CD14-positive monocyte (primary cell): Measurements from ENCODE around the gene ABI2. TPM values are rescaled to one million over a fixed set of nuclear protein-coding genes. Genes with fewer than 3 reads are reported as not detected.

Experiments used
- DNase-seq, 3 donors: peaks; one replicate each; pipeline ENCODE4 v3.0.0-alpha.2; 2011 to 2022
- H2AFZ ChIP-seq: 2 replicates; pipeline ENCODE4 v1.6.0; 2012; ENCODE audit warnings: mild to moderate bottlenecking, low read depth, low read length, inconsistent platforms; ENCODE audit not compliant: insufficient read depth, poor library complexity, severe bottlenecking
- H3K27ac ChIP-seq, 2 donors: 1 replicate in 1 of 2; 2 replicates in 1 of 2; pipeline ENCODE4 v1.5.1; 2012 to 2013; ENCODE audit warnings: low read length in 2 of 2, control low read depth in 1 of 2, inconsistent platforms in 1 of 2, low read depth in 1 of 2, mild to moderate bottlenecking in 1 of 2
- H3K27me3 ChIP-seq, 2 donors: one replicate each; pipeline versions ENCODE4 v1.6.0 to v1.6.1; 2011 to 2013; ENCODE audit warnings: low read length in 2 of 2; ENCODE audit not compliant: control insufficient read depth in 2 of 2, insufficient read depth in 2 of 2
- H3K36me3 ChIP-seq, 2 donors: replicated peaks in 1 of 2; 1 replicate in 1 of 2; 2 replicates in 1 of 2; pipeline versions ENCODE4 v1.5.1 to v1.6.1; 2012 to 2013; ENCODE audit warnings: low read length in 2 of 2, control low read depth in 1 of 2, inconsistent platforms in 1 of 2, mild to moderate bottlenecking in 1 of 2; ENCODE audit not compliant: insufficient read depth in 2 of 2, control insufficient read depth in 1 of 2
- H3K4me1 ChIP-seq, 2 donors: 1 replicate in 1 of 2; 2 replicates in 1 of 2; pipeline versions ENCODE4 v1.5.1 to v1.6.1; 2012 to 2013; ENCODE audit warnings: low read length in 2 of 2, control low read depth in 1 of 2, inconsistent platforms in 1 of 2, mild to moderate bottlenecking in 1 of 2, moderate library complexity in 1 of 2; ENCODE audit not compliant: insufficient read depth in 2 of 2, control insufficient read depth in 1 of 2
- H3K4me2 ChIP-seq: replicated peaks from 2 replicates; pipeline ENCODE3; 2012; ENCODE audit warnings: low read length, moderate library complexity, mild to moderate bottlenecking; ENCODE audit not compliant: poor library complexity, severe bottlenecking; ENCODE audit errors: extremely low read depth
- H3K4me3 ChIP-seq, 3 experiments: fragments of 200-600 bp in 1 of 3; sonication (generic) in 1 of 3; replicated peaks in 1 of 3; 1 replicate in 2 of 3; 2 replicates in 1 of 3; pipeline ENCODE4 v1.5.1; 2011 to 2013; ENCODE audit warnings: low read length in 3 of 3, mild to moderate bottlenecking in 3 of 3, control low read depth in 2 of 3, low read depth in 2 of 3, inconsistent platforms in 1 of 3, moderate library complexity in 1 of 3
- H3K79me2 ChIP-seq: 2 replicates; pipeline ENCODE4 v1.6.0; 2012; ENCODE audit warnings: mild to moderate bottlenecking, control low read depth, inconsistent platforms, low read length, moderate library complexity; ENCODE audit not compliant: insufficient read depth
- H3K9ac ChIP-seq: 2 replicates; pipeline ENCODE4 v1.6.0; 2017; ENCODE audit warnings: low read length, mild to moderate bottlenecking; ENCODE audit not compliant: insufficient read depth, poor library complexity, severe bottlenecking
- H3K9me3 ChIP-seq, 2 donors: replicated peaks in 1 of 2; 1 replicate in 1 of 2; 2 replicates in 1 of 2; pipeline versions ENCODE4 v1.5.1 to v1.6.1; 2012 to 2013; ENCODE audit warnings: low read length in 2 of 2, control low read depth in 1 of 2; ENCODE audit not compliant: control insufficient read depth in 1 of 2, insufficient read depth in 1 of 2
- H4K20me1 ChIP-seq: 2 replicates; pipeline ENCODE4 v1.6.0; 2012; ENCODE audit warnings: mild to moderate bottlenecking, low read length, control low read depth, moderate library complexity; ENCODE audit not compliant: insufficient read depth
- H3K27ac Mint-ChIP-seq, 7 donors: one replicate each; pipeline ENCODE4 v1.8.0; 2020; ENCODE audit warnings: mild to moderate bottlenecking in 7 of 7, mixed read lengths in 7 of 7, moderate library complexity in 6 of 7, inconsistent platforms in 2 of 7
- H3K27me3 Mint-ChIP-seq, 3 donors: one replicate each; pipeline ENCODE4 v1.8.0; 2021 to 2022; ENCODE audit warnings: low read depth in 3 of 3, mild to moderate bottlenecking in 3 of 3, mixed read lengths in 3 of 3, moderate library complexity in 3 of 3, inconsistent platforms in 1 of 3
- H3K36me3 Mint-ChIP-seq, 2 donors: one replicate each; pipeline ENCODE4 v1.8.0; 2020; ENCODE audit warnings: mixed read lengths in 2 of 2, inconsistent platforms in 1 of 2, mild to moderate bottlenecking in 1 of 2
- H3K4me1 Mint-ChIP-seq: one replicate; pipeline ENCODE4 v1.8.0; 2020; ENCODE audit warnings: mild to moderate bottlenecking, mixed read lengths
- H3K4me3 Mint-ChIP-seq, 2 donors: one replicate each; pipeline ENCODE4 v1.8.0; 2020; ENCODE audit warnings: mild to moderate bottlenecking in 2 of 2, mixed read lengths in 2 of 2, moderate library complexity in 1 of 2
- H3K9me3 Mint-ChIP-seq, 7 donors: one replicate each; pipeline ENCODE4 v1.8.0; 2020 to 2022; ENCODE audit warnings: mixed read lengths in 7 of 7, mild to moderate bottlenecking in 6 of 7, moderate library complexity in 6 of 7, inconsistent platforms in 2 of 7
- WGBS: methylation state at CpG from one replicate; pipeline ENCODE4 v1.1.5; 2013; ENCODE audit warnings: missing lambda C conversion rate; ENCODE audit not compliant: insufficient coverage; 5-methylcytosine and 5-hydroxymethylcytosine counted together
- intact Hi-C, 2 donors: fragments of 100-400 bp; cut with micrococcal nuclease; formaldehyde crosslinking; loops; one replicate each; pipeline versions ENCODE4 v1.15.0 to v1.15.1; 2023
- polyA plus RNA-seq, 3 donors: library from polyadenylated mRNA; depleted of rRNA in 1 of 3; unstranded in 2 of 3; stranded (reverse) in 1 of 3; fragments of 300-500 nt in 2 of 3; fragments of >200 nt in 1 of 3; fragmentation: Illumina TruSeq in 2 of 3; gene quantifications; 1 replicate in 2 of 3; 2 replicates in 1 of 3; pipeline ENCODE4 v1.2.3, GENCODE V29; 2012 to 2021
- TF ChIP-seq, protein P1 (sequence below): fragments of 200-600 bp; IDR thresholded peaks from one replicate; pipeline ENCODE4 v1.8.0; 2022; ENCODE audit warnings: antibody characterized with exemption, mild to moderate bottlenecking

The ABI2 gene
- polyA plus RNA-seq, 3 donors = 6.1 to 9.2 (median 7.1) TPM

DNA sequence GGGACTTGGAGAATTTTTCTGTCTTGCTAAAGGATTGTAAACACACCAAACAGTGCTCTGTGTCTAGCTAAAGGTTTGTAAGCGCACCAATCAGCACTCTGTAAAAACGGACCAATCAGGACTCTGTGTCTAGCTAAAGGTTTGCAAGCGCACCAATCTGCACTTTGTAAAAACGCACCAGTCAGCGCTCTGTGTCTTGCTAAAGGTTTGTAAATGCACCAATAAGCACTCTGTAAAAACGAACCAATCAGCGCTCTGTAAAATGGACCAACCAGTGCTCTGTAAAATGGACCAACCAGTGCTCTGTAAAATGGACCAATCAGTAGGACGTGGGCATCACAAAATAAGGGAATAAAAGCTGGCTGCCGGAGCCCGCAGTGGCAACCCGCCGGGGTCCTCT lies 16.5 kb downstream of the ABI2 start:
- no peak overlapping the region for H3K4me3 Mint-ChIP-seq
- no peak overlapping the region for H3K27ac Mint-ChIP-seq
- peaks cover 0 to 5% (median 2%) of the 10 kb centered on the region in 7 donors for H3K9me3 Mint-ChIP-seq
- Histone ChIP-seq H3K4me2 (no peak overlapping the region), H3K4me1 (no peaks in the 10 kb centered on the region), H3K27ac (no peak overlapping the region), H4K20me1 (no peaks in the 10 kb centered on the region), H3K36me3 (no peaks in the 10 kb centered on the region), H3K9me3 (no peaks in the 10 kb centered on the region), H3K4me3 (no peak overlapping the region), H3K79me2 (no peaks in the 10 kb centered on the region), H2AFZ (no peak overlapping the region), H3K9ac (no peak overlapping the region), H3K27me3 (no peaks in the 10 kb centered on the region)
- no peak for DNase-seq
- intact Hi-C loops = no loop called here
- TF ChIP-seq, protein P1, sequence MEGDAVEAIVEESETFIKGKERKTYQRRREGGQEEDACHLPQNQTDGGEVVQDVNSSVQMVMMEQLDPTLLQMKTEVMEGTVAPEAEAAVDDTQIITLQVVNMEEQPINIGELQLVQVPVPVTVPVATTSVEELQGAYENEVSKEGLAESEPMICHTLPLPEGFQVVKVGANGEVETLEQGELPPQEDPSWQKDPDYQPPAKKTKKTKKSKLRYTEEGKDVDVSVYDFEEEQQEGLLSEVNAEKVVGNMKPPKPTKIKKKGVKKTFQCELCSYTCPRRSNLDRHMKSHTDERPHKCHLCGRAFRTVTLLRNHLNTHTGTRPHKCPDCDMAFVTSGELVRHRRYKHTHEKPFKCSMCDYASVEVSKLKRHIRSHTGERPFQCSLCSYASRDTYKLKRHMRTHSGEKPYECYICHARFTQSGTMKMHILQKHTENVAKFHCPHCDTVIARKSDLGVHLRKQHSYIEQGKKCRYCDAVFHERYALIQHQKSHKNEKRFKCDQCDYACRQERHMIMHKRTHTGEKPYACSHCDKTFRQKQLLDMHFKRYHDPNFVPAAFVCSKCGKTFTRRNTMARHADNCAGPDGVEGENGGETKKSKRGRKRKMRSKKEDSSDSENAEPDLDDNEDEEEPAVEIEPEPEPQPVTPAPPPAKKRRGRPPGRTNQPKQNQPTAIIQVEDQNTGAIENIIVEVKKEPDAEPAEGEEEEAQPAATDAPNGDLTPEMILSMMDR = no peak
- whole genome bisulfite sequencing = 98% methylated on average over 12 of the region's 12 CpGs
- H3K27me3 Mint-ChIP-seq = peaks cover 0 to 2% (median 0%) of the 10 kb centered on the region in 3 donors
- no peaks in the 10 kb centered on the region for H3K4me1 Mint-ChIP-seq
- no peaks in the 10 kb centered on the region for H3K36me3 Mint-ChIP-seq

DNA sequence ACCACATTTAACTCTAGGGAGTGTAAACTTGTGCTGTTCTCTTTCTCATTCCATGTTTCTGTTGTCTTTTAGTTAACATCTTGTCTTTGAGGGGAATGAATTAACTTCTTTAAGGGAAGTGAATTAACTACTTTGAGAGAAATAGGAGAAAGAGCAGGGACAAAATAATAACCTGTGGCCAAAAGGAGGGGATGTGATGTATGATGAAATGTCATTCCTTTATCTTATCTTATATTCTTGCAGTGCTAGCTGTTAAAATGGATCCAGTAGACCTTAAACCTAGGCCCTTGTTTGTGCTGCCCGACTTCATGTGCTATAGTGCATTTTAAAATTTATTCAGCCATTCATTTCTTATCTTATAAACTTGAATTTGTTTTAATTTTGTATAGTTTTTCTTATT lies 18.4 kb downstream of the ABI2 start:
- Histone ChIP-seq H3K27me3 (no peaks in the 10 kb centered on the region), H3K4me1 (no peaks in the 10 kb centered on the region), H4K20me1 (no peaks in the 10 kb centered on the region), H3K79me2 (no peaks in the 10 kb centered on the region), H3K9me3 (no peaks in the 10 kb centered on the region), H2AFZ (no peak overlapping the region), H3K4me3 (no peak overlapping the region), H3K27ac (no peak overlapping the region), H3K4me2 (no peak overlapping the region), H3K9ac (no peak overlapping the region), H3K36me3 (no peaks in the 10 kb centered on the region)
- Mint-ChIP-seq H3K4me1 (no peaks in the 10 kb centered on the region), H3K4me3 (no peak overlapping the region), H3K9me3 (peaks cover 0 to 6% (median 4%) of the 10 kb centered on the region in 7 donors), H3K36me3 (no peaks in the 10 kb centered on the region), H3K27me3 (peaks cover 0 to 2% (median 0%) of the 10 kb centered on the region in 3 donors), H3K27ac (no peak overlapping the region)
- no peak for DNase-seq
- WGBS = no CpG with 5 or more reads among the region's 1 CpG
- TF ChIP-seq, protein P1 = no peak
- intact Hi-C loops = no loop called here
